K562 (cell line): ENCODE data around the gene QPRT. TPM values are rescaled to one million over a fixed set of nuclear protein-coding genes. Genes with fewer than 3 reads are reported as not detected.

ENCODE experiments used
- CHAMP1 ChIP-seq: fragments of 450-650 bp; IDR thresholded peaks from 2 replicates; pipeline ENCODE4 v1.6.1; 2016; ENCODE audit warnings: mild to moderate bottlenecking
- DEAF1 ChIP-seq: fragments of 450-650 bp; formaldehyde crosslinking; IDR thresholded peaks from 2 replicates; pipeline ENCODE4 v1.4.0; 2020; ENCODE audit warnings: mild to moderate bottlenecking, moderate library complexity
- TCF3 ChIP-seq: sonication (generic); formaldehyde crosslinking; IDR thresholded peaks from 2 replicates; pipeline ENCODE4 v1.4.0; 2020; ENCODE audit warnings: mild to moderate bottlenecking, missing genetic modification reagents
- ZNF639 ChIP-seq, 2 experiments: fragments of 200-800 bp in 1 of 2; sonication (Bioruptor generic) in 1 of 2; sonication (generic) in 1 of 2; formaldehyde crosslinking in 1 of 2; IDR thresholded peaks in 1 of 2; conservative IDR thresholded peaks in 1 of 2; 2 replicates each; pipeline versions ENCODE4 v1.5.0 to v1.6.1; 2016 to 2020; ENCODE audit warnings: missing compliant biosample characterization in 1 of 2, missing genetic modification characterization in 1 of 2, missing genetic modification reagents in 1 of 2
- polyA plus RNA-seq, 8 experiments: library from polyadenylated mRNA; depleted of rRNA in 4 of 8; stranded (reverse) in 5 of 8; unstranded in 3 of 8; fragments of >200 nt; fragmentation: Nextera tagmentation in 2 of 8; fragmentation: Illumina TruSeq in 1 of 8; extraction: Ambion mirVana in 2 of 8; extraction: Trizol in 1 of 8; gene quantifications; 2 replicates each; pipeline versions ENCODE4 v1.2.1 to v1.2.3, GENCODE V29; 2011 to 2014; ENCODE audit warnings: inconsistent platforms in 1 of 8, missing spikeins in 1 of 8
- total RNA-seq, 7 experiments: library from RNA; depleted of rRNA in 6 of 7; stranded (reverse); fragments of >200 nt in 6 of 7; fragmentation: Illumina TruSeq in 2 of 7; extraction: Trizol in 2 of 7; gene quantifications; 2 replicates each; pipeline versions ENCODE4 v1.2.1 to v1.2.3, GENCODE V29; 2011 to 2021; ENCODE audit warnings: low replicate concordance in 1 of 7

QPRT gene
- total and polyA plus RNA-seq, 9 of the 15 experiments (the other 6 are each of a cell fraction or from before 2014, with no cell fraction given): 7.7 to 112 (median 64.1) TPM

- TF ChIP-seq DEAF1 (CRISPR knock-in tag): no peak
- TF ChIP-seq ZNF639 (CRISPR knock-in tag; conservative IDR thresholded peaks at IDR 0.05 in 1 of 2, IDR thresholded peaks at IDR 0.05 in 1 of 2): no peak
- no peak for TF ChIP-seq TCF3 (CRISPR knock-in tag)
- no peak for TF ChIP-seq CHAMP1
- TF ChIP-seq, all 486 proteins: peak for 10
These were observed 18.4 kb downstream of the QPRT start (continued) for GRCh38 chr16:29697391-29697790.
